ENCODE results near the gene PLCL2. TPM values are rescaled to one million over a fixed set of nuclear protein-coding genes. Genes with fewer than 3 reads are reported as not detected.

Gene PLCL2
- total and polyA plus RNA-seq, 2 experiments from 2014 or later = 1.6 to 9.7 TPM

DNA sequence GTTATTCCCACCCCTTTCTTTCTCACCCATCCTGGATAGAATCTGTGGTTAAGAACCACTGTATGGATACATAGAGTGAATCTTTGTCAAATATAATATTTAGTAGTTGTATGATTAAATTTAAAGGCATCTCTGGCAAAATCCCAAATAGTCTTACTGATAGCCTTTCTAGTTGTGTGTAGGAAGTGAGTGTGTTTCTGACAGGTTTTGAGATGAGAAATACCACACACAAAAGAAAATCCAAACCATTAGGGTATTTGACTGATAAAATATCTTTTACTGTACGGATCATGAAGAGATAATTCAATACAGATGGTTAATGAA is 44.7 kb upstream of the PLCL2 start (continued):
- TF ChIP-seq CTCF (conservative IDR thresholded peaks at IDR 0.05; ENCODE audit: low read depth in 2 of 2) (no peak), POLR2AphosphoS5 (IDR thresholded peaks at IDR 0.05; ENCODE audit: low read depth) (no peak), JUNB (IDR thresholded peaks at IDR 0.05; ENCODE audit: unreplicated experiment) (no peak)
- TF ChIP-seq, protein P1, sequence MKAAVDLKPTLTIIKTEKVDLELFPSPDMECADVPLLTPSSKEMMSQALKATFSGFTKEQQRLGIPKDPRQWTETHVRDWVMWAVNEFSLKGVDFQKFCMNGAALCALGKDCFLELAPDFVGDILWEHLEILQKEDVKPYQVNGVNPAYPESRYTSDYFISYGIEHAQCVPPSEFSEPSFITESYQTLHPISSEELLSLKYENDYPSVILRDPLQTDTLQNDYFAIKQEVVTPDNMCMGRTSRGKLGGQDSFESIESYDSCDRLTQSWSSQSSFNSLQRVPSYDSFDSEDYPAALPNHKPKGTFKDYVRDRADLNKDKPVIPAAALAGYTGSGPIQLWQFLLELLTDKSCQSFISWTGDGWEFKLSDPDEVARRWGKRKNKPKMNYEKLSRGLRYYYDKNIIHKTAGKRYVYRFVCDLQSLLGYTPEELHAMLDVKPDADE (IDR thresholded peaks at IDR 0.05) = no peak
- TF ChIP-seq, protein P2, sequence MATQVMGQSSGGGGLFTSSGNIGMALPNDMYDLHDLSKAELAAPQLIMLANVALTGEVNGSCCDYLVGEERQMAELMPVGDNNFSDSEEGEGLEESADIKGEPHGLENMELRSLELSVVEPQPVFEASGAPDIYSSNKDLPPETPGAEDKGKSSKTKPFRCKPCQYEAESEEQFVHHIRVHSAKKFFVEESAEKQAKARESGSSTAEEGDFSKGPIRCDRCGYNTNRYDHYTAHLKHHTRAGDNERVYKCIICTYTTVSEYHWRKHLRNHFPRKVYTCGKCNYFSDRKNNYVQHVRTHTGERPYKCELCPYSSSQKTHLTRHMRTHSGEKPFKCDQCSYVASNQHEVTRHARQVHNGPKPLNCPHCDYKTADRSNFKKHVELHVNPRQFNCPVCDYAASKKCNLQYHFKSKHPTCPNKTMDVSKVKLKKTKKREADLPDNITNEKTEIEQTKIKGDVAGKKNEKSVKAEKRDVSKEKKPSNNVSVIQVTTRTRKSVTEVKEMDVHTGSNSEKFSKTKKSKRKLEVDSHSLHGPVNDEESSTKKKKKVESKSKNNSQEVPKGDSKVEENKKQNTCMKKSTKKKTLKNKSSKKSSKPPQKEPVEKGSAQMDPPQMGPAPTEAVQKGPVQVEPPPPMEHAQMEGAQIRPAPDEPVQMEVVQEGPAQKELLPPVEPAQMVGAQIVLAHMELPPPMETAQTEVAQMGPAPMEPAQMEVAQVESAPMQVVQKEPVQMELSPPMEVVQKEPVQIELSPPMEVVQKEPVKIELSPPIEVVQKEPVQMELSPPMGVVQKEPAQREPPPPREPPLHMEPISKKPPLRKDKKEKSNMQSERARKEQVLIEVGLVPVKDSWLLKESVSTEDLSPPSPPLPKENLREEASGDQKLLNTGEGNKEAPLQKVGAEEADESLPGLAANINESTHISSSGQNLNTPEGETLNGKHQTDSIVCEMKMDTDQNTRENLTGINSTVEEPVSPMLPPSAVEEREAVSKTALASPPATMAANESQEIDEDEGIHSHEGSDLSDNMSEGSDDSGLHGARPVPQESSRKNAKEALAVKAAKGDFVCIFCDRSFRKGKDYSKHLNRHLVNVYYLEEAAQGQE (IDR thresholded peaks at IDR 0.05; ENCODE audit: unreplicated experiment) = no peak

DNA sequence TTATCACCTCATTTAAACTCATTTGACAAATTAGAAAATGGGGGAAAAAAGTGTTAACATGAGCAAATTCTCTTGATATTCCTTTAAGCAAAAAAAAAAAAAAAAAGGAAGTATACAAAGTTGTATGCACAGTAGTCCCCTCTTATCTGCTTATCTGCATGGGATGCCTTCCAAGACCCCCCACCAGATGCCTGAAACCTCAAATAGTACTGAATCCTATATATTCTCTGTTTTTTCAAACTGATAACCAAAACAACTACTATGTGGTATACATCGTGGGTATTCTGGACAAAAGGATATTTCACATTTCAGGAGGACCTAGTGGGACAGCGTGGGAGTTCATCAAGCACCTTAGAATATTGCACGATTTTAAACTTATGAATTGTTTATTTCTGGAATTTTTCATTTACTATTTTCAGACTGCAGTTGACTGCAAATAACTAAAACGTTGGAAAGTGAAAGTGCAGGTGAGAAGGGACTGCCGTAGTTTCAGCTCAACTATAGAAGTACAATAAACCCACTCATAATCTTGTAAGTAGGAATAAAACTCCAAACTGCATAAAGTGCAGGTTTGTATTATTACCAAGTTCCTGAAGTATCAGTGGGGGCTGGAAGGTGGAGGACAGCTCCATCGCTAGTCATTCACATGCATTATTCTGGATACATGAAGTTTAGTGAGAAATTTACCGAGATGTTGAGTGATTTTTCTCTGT is 43.6 kb upstream of the PLCL2 start:
- Histone ChIP-seq H3K79me2 (replicated peaks; ENCODE audit: insufficient read depth) (no peaks in the 10 kb centered on the region), H3K4me3 (no peak overlapping the region), H2AFZ (no peak overlapping the region), H3K27me3 (ENCODE audit: insufficient read depth) (no peaks in the 10 kb centered on the region), H4K20me1 (replicated peaks; ENCODE audit: insufficient read depth) (no peaks in the 10 kb centered on the region), H3K36me3 (ENCODE audit: insufficient read depth) (no peaks in the 10 kb centered on the region), H3F3A (replicated peaks; ENCODE audit: low read depth) (peaks cover 7% of the 10 kb centered on the region; the same call in 1 of the 2 replicates), H3K9me2 (ENCODE audit: insufficient read depth) (0 out of 2 replicates have a peak, but pooled peaks cover 6% of the 10 kb centered on the region), H3K4me1 (ENCODE audit: insufficient read depth) (peaks cover 28% of the 10 kb centered on the region), H3K27ac (ENCODE audit: low read depth) (no peak overlapping the region), H3K4me2 (no peak overlapping the region)
- Mint-ChIP-seq H3K4me1 (peaks cover 37% of the 10 kb centered on the region), H3K27ac (no peak overlapping the region), H3K36me3 (ENCODE audit: low read depth) (no peaks in the 10 kb centered on the region), H3K4me3 (no peak overlapping the region), H3K27me3 (ENCODE audit: insufficient read depth, low read depth, poor library complexity) (peaks cover 1% of the 10 kb centered on the region), H3K9me3 (no peaks in the 10 kb centered on the region)
- DNase-seq (ENCODE audit: low spot score) = no peak
- no peak for ATAC-seq
- no peak for TF ChIP-seq CREB1 (CRISPR knock-in tag; IDR thresholded peaks at IDR 0.05; ENCODE audit: low read depth)
- no peak for TF ChIP-seq ZNF114 (CRISPR knock-in tag; IDR thresholded peaks at IDR 0.05)
- no peak for TF ChIP-seq STAT1 (IDR thresholded peaks at IDR 0.05; ENCODE audit: unreplicated experiment)
- no peak for TF ChIP-seq EZH2phosphoT487 (IDR thresholded peaks at IDR 0.05; ENCODE audit: unreplicated experiment)

All from GM23338 (cell line).